Stimulated activated CD8-positive, alpha-beta memory T cell treated with anti-CD3 and anti-CD28 coated beads, Interleukin-2, amount 100 ng/mL, for 48 hours (primary cell): ENCODE measurements around the gene WNT5B.
"Not testable (repeated sequence)": the region's sequence is repeated elsewhere in the genome, so short reads cannot be mapped to it uniquely, and the experiment has no call there.

ENCODE experiments used
- DNase-seq, 2 donors: peaks; one replicate each; pipeline ENCODE4 v3.0.0-alpha.2; 2020; ENCODE audit warnings: low read depth in 2 of 2

Gene WNT5B

DNA sequence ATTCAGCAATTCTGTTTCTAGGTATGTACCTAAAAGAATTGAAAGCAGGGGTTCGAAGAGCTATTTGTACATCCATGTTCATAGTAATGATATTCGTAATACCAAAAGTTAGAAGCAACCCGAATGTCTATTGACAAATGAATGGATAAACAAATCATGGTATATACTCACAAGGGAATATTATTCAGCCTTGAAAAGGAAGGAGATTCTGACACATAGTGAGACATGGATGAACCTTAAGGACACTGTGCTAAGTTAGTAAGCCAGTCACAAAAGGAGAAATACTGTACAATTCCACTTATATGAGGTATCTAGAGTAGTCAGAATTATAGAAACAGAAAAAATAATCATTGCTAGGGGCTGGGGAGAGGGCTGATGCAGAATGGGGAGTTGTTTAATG lies 30.3 kb upstream of the WNT5B start:
- no peak for DNase-seq

DNA sequence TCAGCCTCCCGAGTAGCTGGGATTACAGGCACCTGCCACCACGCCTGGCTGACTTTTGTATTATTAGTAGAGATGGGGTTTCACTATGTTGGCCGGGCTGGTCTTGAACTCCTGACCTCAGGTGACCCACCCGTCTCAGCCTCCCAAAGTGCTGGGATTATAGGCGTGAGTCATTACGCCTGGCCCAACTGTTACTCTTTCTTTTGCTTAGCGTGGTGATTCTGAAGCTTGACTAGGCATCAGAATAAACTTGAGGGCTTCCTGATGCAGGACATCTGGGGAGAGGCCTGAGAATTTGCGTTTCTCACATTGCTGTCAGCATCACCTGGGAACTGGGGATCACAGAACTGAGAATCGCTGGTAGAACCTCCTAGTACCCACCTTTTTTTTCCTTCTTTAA lies 26.3 kb upstream of the WNT5B start:
- DNase-seq, result not testable (repeated sequence)

DNA sequence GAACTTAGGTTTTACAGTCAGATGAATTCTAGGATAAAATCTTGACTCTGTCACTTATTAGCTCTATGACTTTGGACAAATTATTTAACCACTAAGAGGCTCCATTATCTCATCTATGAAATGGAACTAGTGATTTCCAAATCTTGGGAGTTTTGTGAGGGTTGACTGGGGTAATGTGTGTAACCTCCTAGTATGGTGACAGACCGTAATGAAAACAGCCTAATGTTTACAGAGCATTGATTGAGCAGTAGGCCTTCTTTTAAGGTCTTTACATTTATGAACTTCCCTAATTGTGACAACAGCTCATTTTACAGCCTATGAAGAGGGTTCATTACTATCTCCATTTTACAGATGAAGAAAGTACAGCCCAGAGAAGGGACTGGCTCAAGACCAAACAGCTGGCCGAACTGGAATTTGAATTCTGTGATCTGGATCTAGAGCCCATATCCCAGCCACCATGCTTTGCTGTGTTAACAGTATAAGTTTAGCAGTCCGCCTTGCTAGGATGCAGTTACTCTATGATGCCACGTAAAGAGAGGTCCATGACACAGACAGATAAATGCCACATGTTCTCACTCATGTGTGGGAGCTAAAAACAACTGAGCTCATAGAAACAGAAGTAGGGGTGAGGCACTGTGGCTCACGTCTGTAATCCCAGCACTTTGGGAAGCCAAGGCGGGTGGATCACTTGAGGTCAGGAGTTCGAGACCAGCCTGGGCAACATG lies 25.6 kb upstream of the WNT5B start:
- no peak for DNase-seq

DNA sequence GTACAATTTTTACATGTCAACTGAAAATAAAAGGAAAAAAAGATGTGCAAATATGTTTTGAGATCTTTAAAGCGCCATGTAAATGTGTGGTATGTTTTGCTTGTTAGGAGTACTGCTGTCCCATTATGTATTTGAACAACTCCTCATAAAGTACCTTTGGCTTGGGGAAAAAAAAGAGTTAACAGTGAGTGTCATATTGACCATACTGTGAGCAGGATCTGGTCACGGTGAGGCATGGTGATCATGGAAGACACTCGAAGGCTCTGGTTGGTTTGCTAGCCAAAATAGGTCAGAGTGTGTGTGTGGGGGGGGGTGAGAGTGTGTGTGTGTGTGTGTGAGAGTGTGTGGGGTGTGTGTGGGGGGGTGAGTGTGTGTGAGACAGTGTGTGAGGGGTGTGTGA lies 24.6 kb upstream of the WNT5B start:
- no peak for DNase-seq

DNA sequence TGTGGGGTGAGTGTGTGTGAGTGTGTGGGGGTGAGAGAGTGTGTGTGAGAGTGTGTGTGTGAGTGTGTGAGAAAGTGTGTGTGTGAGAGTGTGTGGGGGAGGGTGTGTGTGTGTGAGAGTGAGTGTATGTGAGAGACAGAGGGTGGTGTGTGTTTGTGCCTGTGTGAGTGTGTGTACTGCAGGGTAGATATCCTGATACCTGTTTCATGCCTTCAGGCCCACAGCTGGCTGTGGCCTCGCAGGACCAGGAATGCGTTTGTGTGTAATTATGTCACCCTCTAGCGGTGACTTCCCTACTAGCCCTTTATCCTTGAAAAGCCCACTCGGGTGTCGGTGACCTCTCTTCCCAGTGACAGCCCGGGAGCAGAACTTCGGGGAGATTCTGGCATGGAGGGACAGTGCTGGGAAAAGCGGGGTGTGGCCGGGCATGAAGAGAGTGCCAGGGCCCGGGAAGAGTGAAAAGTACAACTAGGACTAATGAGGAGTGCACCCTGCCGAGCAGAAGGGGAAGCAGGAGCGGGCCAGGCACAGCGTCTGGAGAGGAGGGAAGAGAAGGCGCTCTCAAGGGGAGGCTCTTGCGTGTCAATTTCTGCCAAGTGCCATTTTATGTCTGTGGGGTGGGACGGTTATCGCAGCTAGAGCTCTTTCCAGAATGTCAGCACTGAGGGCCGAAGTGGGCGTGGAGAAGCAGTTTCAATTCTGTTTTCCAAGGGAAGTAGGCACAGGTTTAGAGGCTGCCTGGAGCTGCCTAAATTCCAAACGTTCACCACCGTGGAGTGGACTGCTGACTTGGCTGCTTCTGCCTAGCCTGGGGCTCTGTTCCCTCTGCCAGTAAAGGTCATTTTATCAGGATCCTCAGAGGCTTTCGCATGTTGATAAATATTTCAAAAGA lies 23.7 kb upstream of the WNT5B start:
- DNase-seq, result no peak

DNA sequence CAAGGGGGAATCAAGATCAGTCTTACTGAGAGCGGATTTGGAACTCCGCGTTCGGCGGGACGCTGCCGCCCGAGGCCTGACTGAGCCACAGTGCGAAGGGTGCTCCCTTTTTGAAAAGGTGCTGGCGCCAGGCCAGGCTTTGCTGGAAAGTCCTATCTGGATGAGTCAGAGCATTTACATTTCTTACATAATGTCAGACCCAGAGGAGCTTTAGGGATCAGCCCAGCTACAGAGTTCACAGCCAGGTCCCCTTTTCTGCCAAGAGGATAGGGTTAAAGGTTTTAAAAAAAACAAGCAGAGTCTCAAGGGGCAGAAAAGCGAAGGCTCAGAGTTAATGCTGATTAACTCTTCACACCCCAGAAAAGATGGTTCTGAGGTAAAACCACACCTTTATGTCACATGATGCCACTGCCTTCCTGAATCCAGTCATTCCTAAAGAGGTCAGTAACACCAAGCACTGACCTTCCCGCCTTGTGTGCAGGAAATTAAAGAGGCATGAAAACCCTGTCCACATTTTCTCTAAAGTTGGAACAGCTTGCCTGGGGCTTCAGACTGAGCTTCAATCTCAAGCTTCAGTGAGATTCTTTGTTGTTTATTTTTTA lies 22.9 kb upstream of the WNT5B start:
- DNase-seq, result no peak

DNA sequence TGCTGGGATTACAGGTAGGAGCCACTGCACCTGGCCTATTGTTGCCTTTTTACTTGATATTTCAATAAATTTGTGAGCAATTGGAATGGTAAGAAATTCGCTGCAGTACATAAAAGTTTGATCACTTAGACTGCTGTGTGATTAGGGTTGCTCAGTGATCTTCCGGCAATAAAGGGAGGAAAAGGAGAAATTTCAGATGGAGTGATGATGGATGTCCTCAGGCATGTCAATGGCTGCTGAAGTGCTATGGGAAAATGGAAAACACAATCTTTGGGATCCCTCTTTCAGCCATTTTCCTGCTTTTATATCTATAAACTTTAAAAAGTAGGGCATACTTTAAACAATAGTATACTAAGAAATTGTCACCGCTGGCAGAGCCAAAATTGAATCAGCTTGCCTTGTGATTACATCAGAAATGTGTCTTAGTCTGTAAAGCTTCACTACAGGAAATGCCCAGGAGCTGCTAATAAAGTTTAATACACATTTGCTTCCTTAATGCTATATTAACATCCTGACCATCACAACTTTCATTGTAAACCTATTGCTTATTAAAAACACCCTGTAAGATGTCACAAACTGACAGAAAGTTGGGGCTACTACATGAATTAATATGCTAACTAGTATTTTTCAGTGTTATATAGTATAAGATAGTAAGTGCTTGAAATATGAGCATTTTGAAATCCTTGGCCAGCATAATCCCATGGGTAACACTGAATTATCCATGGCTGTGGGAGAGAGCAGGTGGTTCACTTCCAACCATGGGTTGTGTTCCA lies 20.9 kb upstream of the WNT5B start:
- no peak for DNase-seq

DNA sequence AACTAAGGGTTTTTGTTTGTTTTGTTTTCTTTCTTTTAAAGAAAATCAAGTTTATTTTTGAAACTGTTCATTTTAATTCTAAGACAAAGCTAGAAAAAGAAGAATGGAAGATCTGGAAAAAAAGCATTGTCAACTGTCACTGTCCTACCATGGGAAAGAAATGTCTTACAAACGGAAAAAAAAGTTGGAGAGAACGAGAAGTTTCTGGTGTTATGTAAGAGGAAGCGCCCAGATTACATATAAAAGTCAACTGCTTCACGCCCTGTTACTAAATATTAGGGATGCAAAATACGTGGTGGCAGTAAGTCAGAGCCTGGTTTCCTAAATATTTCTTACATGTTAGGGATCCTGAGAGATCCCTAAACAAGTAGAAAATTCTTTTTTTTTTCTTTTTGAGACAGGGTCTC lies 20.3 kb upstream of the WNT5B start:
- no peak for DNase-seq

DNA sequence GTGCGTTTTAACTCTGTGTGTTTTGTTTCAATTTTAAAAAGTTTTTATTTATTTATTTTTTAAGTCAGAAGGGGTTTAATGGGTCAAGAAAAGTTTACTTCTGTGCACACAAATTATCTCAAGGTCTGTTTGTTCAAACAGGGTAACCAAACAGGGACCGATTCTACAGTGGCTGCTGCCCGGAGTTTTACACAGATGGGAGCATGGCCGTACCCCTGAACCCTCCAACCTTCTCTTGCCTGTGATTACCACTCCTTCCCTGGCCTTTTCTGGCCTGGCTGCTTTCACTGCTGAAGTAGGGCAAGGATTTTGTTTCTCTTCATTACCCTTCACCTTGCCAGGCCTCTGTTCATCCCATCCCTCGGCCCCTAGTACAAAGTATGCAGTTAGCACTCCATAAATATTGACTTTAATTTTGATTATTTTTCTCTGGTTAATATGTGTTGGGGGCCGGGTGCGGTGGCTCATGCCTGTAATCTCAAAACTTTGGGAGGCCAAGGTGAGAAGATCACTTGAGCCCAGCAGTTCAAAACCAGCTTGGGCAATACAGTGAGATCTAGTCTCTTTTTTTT lies 18.9 kb upstream of the WNT5B start:
- DNase-seq, result no peak

DNA sequence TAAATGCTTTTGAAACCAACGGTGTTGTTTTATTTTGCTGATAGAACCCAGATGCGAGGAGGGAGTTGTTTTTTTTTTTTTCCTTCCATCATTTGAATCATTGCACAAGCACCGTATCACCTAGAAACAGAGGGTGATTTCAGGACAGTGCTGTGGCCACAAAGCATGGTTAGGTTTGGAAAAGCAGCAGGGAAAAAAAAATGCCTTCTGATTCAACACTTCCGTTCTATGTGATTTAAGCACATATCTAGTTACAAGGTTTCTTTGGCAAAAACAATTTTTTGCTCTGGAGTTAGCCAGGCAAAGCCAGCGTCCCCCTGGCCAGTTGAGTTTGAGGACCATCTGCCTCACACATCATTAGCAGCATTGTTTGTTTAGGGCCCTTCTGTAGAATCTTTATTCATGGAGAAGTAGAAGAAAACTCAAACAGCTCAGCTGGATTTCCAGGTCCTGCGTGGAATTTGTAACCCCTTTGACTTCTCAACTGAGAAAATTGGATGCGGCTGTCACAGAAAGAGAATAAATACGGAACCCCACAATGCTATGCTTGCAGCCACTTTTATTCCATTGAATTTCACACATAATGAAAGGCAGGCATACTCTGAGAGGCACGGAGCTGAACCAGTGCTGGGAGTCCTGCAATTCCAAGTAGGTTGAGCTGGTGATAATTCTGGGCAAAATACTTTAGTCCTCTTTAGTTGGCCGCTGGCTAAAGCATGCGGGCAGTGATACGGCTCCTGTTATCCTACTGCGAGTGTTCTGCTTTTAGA lies 17.0 kb upstream of the WNT5B start:
- DNase-seq, result no peak

DNA sequence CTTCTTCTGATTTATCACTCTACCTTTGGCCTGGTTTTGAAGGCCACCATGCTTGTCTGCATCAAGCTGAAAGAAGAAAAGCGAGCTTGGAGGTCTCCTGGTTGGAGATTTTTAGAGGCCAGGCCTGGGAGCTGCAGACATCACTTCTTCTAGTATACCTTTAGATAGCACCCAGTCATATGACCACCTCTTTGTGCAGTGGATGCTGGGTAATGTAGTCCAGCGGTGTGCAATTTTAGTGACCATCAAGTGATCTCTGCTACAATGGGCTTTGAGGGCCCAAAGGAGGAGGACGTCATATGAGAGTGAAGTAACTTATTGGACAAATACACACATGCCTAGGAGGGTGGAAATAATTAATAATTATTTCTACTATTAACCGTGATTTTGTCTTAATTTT lies 15.2 kb upstream of the WNT5B start:
- no peak for DNase-seq

DNA sequence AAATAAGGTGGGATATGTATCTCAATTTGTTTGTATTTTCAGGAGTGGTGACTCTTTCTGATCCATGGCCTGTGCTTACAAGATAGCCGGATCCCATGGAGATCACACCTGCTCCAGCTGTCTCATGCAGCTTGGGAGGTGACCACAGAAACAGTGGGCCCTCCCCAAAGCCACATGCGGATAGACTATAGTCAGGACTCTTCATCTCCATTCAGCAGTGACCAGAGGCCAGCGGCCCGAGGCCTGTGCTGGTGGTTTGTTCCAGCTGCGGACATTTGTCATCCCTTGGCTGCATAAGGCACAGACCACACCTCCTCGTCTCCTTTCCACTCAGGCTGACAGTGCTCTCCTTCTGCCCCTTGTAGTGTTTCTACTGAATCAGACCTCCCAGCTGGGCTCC lies 14.7 kb upstream of the WNT5B start:
- no peak for DNase-seq

DNA sequence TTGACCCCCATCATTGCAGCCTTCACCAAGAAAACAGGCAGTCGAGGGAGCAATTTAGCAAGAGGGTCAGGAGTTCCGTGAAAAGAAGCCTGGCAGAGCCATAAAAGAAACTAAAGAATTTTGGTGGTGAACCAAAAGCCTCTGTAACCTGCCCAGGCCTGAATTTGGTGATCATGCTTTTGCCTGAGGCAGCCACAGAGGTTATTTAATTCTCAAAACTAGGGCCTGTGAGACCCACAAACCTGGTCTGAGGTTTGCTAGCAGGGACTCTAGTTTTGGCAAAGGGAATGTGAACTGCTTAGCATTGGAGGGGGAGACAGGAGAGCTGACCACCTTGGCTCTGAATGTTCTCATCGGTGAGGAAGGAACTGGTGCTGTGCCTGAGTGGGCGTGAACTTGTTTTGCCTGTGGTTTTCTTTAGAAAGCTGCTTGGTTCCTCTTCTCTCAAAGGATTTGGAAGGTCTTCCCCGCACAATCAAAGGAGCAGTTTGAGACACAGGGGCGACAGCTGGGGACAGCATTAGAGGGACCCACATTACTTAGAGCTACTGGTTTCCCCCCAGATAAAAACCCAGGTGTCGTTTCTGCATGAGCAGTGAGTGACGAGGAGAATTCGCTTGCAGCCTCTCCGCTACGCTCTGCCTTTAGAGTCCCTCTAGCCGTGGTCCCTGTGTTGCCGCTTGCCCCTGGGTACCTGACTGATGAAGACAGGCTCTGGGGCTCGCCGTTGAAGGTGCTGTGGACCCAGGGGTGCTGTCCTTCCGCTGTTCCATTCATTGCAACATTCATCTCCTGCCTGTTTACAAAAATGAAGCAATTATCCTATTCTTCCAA lies 12.6 kb upstream of the WNT5B start:
- DNase-seq, result no peak

DNA sequence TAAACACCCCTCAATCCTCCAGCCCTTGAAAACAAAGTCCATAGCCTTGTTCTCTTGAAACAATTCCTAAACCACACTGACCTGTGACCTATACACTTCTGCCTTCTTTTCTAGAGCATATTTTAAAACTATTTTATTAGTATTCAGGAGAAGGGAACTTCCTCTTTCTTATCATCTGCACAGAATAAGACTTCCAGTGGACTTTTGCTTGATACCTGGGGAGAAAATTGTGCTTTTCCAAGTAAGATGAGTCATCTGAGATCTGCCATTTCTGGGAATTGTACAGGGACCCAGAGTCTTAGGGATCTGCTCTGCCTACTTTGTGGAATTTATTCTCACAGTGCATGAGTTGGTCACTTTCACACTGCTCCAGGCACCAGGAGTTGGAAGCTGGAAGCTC lies 10.5 kb upstream of the WNT5B start:
- no peak for DNase-seq

DNA sequence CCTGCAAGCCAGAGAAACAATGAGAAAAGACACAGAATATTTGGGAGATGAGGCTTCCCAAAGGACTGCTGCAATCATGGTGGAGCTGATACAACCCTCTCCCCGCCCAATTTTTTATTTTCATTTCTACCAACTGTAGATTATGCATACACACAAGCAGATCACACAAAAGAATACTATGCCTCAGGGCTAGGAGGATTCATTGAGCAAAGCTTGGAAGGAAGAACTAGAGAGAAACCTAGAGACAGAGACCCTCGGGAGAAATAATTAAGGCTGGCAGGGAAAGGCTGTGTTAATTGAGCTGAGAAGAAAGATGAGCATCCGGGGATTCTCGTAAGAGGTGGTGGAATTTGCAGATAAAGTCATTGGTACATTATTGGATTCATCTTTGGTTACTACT lies 9.9 kb upstream of the WNT5B start:
- no peak for DNase-seq

DNA sequence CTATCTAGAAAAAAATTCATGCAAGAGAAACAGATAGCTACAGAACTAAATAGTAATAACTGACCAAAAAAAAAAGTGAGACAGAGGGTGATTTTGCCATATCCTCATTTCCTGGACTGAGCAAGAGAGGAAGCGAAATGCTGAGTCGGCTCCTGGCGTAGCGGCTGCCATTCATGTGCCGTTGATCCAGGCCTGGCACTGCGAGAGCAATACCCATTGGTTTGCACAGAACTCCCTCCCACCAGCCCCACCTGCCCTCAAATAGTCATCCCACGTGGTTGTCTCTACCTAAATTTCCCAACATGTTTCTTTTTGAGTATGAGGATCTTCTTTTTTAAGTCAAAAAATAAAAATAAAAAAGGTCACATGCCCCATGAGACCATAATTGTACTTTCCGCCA lies 9.4 kb upstream of the WNT5B start:
- no peak for DNase-seq

DNA sequence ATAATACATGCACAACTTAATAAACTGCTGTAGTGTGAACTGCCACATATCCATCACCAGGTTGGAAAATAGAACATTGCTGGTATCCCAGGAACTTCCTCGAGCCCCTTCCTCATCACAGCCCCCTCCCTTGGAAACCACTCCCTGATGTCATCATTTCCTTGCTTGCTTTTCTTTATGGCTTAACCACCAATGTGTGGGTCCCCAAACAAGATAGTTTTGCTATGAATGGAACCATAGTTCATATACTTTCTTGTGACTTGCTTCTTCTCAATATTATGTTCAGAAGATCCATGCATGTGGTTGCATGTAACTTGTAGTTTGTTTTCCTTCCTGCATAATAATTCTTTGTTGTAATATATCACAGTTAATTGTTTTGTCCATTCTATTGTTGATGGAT lies 8.9 kb upstream of the WNT5B start:
- no peak for DNase-seq

DNA sequence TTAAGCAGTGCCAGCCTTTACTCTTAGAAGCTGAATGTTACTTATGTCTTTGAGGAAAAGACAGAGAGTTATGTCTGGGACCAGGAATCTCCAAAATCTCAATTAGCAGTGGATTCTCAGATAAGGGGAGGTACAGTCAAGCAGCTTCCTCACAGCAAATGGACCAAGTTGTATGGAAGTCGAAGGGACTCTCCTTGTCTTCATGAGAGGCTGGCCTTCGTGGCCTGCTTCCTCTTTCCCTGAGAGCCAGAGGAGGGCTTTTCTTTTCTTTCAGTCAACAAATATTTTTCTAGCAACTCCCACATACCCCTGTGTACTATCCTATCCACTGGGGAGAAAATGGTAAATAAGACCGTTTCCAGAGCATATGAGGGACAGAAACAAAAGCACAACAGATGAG lies 6.6 kb upstream of the WNT5B start:
- no peak for DNase-seq

DNA sequence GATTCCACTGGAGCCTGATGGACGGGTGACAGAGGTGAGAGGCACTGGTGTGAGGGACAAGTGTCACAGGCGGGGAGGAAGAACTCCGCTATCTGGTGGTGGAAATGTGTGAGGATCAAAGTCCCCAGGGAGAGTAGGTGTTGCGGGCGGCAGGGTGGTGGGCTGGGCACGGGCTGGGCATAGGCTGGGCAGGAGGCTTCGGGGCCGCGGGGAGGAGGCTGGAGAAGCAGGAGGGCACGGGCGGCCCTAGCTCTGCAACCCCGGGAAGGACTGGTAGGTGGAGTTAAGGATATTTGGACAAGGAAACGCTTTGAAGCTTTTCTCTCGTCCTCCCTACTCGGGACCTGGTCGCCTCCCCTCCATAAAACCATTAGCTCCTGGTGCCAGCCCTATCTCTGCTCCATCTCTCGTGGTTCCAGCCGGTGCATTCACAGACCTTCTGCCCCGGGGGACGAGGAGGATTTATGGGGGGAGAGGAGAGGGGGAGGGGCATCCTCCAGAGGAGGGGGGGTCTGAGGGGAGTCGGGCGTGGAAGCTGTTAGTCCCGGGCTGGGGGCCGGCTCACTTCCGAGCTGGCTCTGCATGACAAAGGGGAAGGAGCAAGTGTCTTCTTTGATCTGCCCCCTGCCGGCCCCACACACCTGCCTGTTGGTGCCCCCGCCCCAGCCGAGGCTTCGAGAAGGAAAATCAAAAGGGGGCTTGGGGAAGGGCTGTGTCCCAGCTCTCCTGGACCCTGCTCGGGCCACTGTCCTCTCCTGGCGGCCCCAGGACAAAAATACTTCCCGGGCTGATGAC lies 504 bp downstream of the WNT5B start:
- no peak for DNase-seq
